ENCODE results near the gene FBXW8.

The FBXW8 gene

GRCh38 chr12:117037289-117038022, 126.7 kb downstream of the FBXW8 start:
- no peak for DNase-seq (ENCODE audit: low spot score)

GRCh38 chr12:117038023-117038680, 127.4 kb downstream of the FBXW8 start:
- no peak for DNase-seq (ENCODE audit: low spot score)

GRCh38 chr12:117038919-117039318, 128.2 kb downstream of the FBXW8 start:
- no peak for DNase-seq (ENCODE audit: low spot score)

GRCh38 chr12:117039891-117040309, 129.2 kb downstream of the FBXW8 start:
- no peak for DNase-seq (ENCODE audit: low spot score)

- DNase-seq (ENCODE audit: low spot score), result no peak
Measured at GRCh38 chr12:117040496-117040895, 129.7 kb downstream of the FBXW8 start.

- no peak for DNase-seq (ENCODE audit: low spot score)
Measured at GRCh38 chr12:117041798-117042170, 131.0 kb downstream of the FBXW8 start.

- no peak for DNase-seq (ENCODE audit: low spot score)
Measured at GRCh38 chr12:117042171-117042842, 131.6 kb downstream of the FBXW8 start.

- DNase-seq (ENCODE audit: low spot score), result no peak
Measured at GRCh38 chr12:117042862-117043261, 132.1 kb downstream of the FBXW8 start.

- no peak for DNase-seq (ENCODE audit: low spot score)
Measured at GRCh38 chr12:117044311-117044710, 133.6 kb downstream of the FBXW8 start.

- no peak for DNase-seq (ENCODE audit: low spot score)
Measured at GRCh38 chr12:117044790-117045159, 134.0 kb downstream of the FBXW8 start.

GRCh38 chr12:117045160-117046010, 134.6 kb downstream of the FBXW8 start:
- no peak for DNase-seq (ENCODE audit: low spot score)

- no peak for DNase-seq (ENCODE audit: low spot score)
Measured at GRCh38 chr12:117046011-117046369, 135.2 kb downstream of the FBXW8 start.

- DNase-seq (ENCODE audit: low spot score), result no peak
Measured at GRCh38 chr12:117046425-117046824, 135.7 kb downstream of the FBXW8 start.

- no peak for DNase-seq (ENCODE audit: low spot score)
Measured at GRCh38 chr12:117046861-117047530, 136.2 kb downstream of the FBXW8 start.

GRCh38 chr12:117047810-117048584, 137.2 kb downstream of the FBXW8 start:
- DNase-seq (ENCODE audit: low spot score), result no peak

GRCh38 chr12:117048585-117048904, 137.8 kb downstream of the FBXW8 start:
- DNase-seq (ENCODE audit: low spot score), result no peak

- DNase-seq (ENCODE audit: low spot score), result no peak
Measured at GRCh38 chr12:117049295-117049694, 138.5 kb downstream of the FBXW8 start.

GRCh38 chr12:117050060-117050459, 139.3 kb downstream of the FBXW8 start:
- DNase-seq (ENCODE audit: low spot score), result no peak

GRCh38 chr12:117051380-117051779, 140.6 kb downstream of the FBXW8 start:
- no peak for DNase-seq (ENCODE audit: low spot score)

GRCh38 chr12:117052386-117053049, 141.8 kb downstream of the FBXW8 start:
- DNase-seq (ENCODE audit: low spot score), result no peak

GRCh38 chr12:117053050-117053400, 142.3 kb downstream of the FBXW8 start:
- DNase-seq (ENCODE audit: low spot score), result no peak

Data from CD4-positive, alpha-beta T cell treated with Interleukin-15 for 4 hours (primary cell).